Loucy (cell line): Measurements from ENCODE around the gene ATF5.

ENCODE experiments used
- H2AFZ ChIP-seq: fragments of 200-600 bp; sonication (generic); 2 replicates; pipeline ENCODE4 v1.6.0; 2016; ENCODE audit warnings: antibody characterized with exemption, mild to moderate bottlenecking, low read length, moderate library complexity
- H3F3A ChIP-seq: fragments of 200-600 bp; 2 replicates; pipeline ENCODE4 v1.6.0; 2016; ENCODE audit warnings: antibody characterized with exemption, low read depth, mild to moderate bottlenecking
- H3K27me3 ChIP-seq: fragments of 200-600 bp; sonication (generic); 2 replicates; pipeline ENCODE4 v1.6.1; 2014; ENCODE audit warnings: low read length, mild to moderate bottlenecking; ENCODE audit not compliant: insufficient read depth, poor library complexity, severe bottlenecking
- H3K36me3 ChIP-seq: fragments of 200-600 bp; sonication (generic); 2 replicates; pipeline ENCODE4 v1.6.1; 2016; ENCODE audit warnings: low read length; ENCODE audit not compliant: insufficient read depth
- H3K4me1 ChIP-seq: fragments of 200-600 bp; sonication (generic); 2 replicates; pipeline ENCODE4 v1.5.1; 2014; ENCODE audit warnings: low read length, mild to moderate bottlenecking; ENCODE audit not compliant: insufficient read depth, poor library complexity, severe bottlenecking
- H3K4me2 ChIP-seq: fragments of 200-600 bp; sonication (generic); 2 replicates; pipeline ENCODE4 v1.6.0; 2014; ENCODE audit warnings: antibody characterized with exemption, low read length, low read depth, mild to moderate bottlenecking; ENCODE audit not compliant: poor library complexity, severe bottlenecking
- H3K4me3 ChIP-seq: fragments of 200-600 bp; sonication (generic); 2 replicates; pipeline ENCODE4 v1.5.1; 2014; ENCODE audit warnings: low read length, mild to moderate bottlenecking, mixed read lengths; ENCODE audit not compliant: poor library complexity, severe bottlenecking
- H3K79me2 ChIP-seq: fragments of 200-600 bp; sonication (generic); 2 replicates; pipeline ENCODE4 v1.6.1; 2014; ENCODE audit warnings: low read length; ENCODE audit not compliant: insufficient read depth
- H3K9ac ChIP-seq: fragments of 200-600 bp; sonication (generic); 2 replicates; pipeline ENCODE4 v1.6.0; 2014; ENCODE audit warnings: mild to moderate bottlenecking, low read depth, low read length, moderate library complexity; ENCODE audit not compliant: poor library complexity, severe bottlenecking
- H3K9me2 ChIP-seq: fragments of 200-600 bp; sonication (generic); replicated peaks from 2 replicates; pipeline ENCODE4 v1.6.1; 2016; ENCODE audit warnings: low read depth, low read length, mixed read lengths
- H3K9me3 ChIP-seq: fragments of 200-600 bp; sonication (generic); 2 replicates; pipeline ENCODE4 v1.6.1; 2014; ENCODE audit warnings: mild to moderate bottlenecking, antibody characterized with exemption, low read length, low read depth; ENCODE audit not compliant: insufficient read depth
- H4K20me1 ChIP-seq: fragments of 200-600 bp; sonication (generic); 2 replicates; pipeline ENCODE4 v1.6.0; 2014; ENCODE audit warnings: antibody characterized with exemption, low read length, mild to moderate bottlenecking; ENCODE audit not compliant: insufficient read depth, poor library complexity, severe bottlenecking
- EZH2phosphoT487 ChIP-seq: fragments of 200-600 bp; IDR thresholded peaks from 2 replicates; pipeline ENCODE4 v1.6.1; 2018; ENCODE audit warnings: antibody characterized with exemption, mild to moderate bottlenecking, moderate library complexity, borderline replicate concordance
- TF ChIP-seq, protein P1 (sequence below): fragments of 200-600 bp; sonication (generic); conservative IDR thresholded peaks from 2 replicates; pipeline ENCODE4 v1.5.1; 2014; ENCODE audit warnings: mild to moderate bottlenecking, antibody characterized with exemption, low read length

Gene ATF5

DNA sequence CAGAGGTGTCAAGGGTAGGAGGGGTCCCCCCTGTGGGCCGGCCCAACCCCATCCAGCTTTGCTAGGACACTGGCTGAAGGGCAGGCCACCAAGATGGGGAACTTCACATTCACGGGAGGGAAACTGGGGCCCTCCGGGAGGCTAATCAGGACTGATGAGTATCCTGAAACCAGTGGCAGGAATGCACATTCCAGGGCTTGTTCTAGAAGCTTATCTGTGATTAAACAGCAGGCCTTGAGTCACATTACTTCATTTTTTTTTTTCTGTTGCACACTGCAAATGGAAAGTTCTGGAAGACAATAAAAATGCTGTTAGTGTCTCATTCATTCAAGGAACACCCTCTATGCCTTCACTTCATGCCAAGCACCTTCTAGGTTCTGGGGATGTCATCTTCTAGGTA lies 47.5 kb downstream of the ATF5 start:
- 0 out of 2 replicates have a peak, but pooled peaks cover 10% of the 10 kb centered on the region for H3K36me3 ChIP-seq
- no peak overlapping the region for H3K9ac ChIP-seq
- no peak overlapping the region for H3K4me3 ChIP-seq
- H3K79me2 ChIP-seq, result no peaks in the 10 kb centered on the region
- no peaks in the 10 kb centered on the region for H3K9me2 ChIP-seq
- H3K4me2 ChIP-seq, result no peak overlapping the region
- H3F3A ChIP-seq, result no peaks in the 10 kb centered on the region
- H3K4me1 ChIP-seq, result no peaks in the 10 kb centered on the region
- no peak overlapping the region for H2AFZ ChIP-seq
- H4K20me1 ChIP-seq, result no peaks in the 10 kb centered on the region
- no peak for TF ChIP-seq EZH2phosphoT487
- TF ChIP-seq, protein P1, sequence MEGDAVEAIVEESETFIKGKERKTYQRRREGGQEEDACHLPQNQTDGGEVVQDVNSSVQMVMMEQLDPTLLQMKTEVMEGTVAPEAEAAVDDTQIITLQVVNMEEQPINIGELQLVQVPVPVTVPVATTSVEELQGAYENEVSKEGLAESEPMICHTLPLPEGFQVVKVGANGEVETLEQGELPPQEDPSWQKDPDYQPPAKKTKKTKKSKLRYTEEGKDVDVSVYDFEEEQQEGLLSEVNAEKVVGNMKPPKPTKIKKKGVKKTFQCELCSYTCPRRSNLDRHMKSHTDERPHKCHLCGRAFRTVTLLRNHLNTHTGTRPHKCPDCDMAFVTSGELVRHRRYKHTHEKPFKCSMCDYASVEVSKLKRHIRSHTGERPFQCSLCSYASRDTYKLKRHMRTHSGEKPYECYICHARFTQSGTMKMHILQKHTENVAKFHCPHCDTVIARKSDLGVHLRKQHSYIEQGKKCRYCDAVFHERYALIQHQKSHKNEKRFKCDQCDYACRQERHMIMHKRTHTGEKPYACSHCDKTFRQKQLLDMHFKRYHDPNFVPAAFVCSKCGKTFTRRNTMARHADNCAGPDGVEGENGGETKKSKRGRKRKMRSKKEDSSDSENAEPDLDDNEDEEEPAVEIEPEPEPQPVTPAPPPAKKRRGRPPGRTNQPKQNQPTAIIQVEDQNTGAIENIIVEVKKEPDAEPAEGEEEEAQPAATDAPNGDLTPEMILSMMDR, result no peak
- H3K9me3 ChIP-seq, result no peaks in the 10 kb centered on the region
- no peaks in the 10 kb centered on the region for H3K27me3 ChIP-seq

DNA sequence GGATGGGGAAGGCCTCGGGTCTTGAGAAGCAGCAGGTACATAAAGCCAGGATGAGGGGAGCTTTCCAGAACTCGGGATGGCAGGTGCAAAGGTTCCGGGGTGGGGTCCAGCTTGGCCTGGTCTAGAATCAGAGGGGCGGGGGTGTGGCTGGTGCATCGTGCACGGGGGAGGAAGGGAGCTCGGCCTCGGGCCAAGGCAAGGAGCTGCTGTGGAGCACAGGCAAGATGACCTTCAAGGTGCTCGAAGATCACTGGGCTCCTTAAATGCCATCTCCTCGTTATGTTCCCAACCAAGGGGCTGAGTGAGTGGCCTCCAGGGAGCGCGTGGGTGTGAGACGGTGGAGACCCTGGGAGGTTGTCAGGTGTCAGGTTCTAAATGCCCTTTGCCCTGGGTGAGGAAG lies 48.1 kb downstream of the ATF5 start:
- H3K4me3 ChIP-seq, result no peak overlapping the region
- no peaks in the 10 kb centered on the region for H4K20me1 ChIP-seq
- H3K4me2 ChIP-seq, result no peak overlapping the region
- no peaks in the 10 kb centered on the region for H3K9me2 ChIP-seq
- no peaks in the 10 kb centered on the region for H3F3A ChIP-seq
- TF ChIP-seq EZH2phosphoT487, result no peak
- TF ChIP-seq, protein P1, result no peak
- no peak overlapping the region for H3K9ac ChIP-seq
- 0 out of 2 replicates have a peak, but pooled peaks cover 10% of the 10 kb centered on the region for H3K36me3 ChIP-seq
- H3K79me2 ChIP-seq, result no peaks in the 10 kb centered on the region
- no peak overlapping the region for H2AFZ ChIP-seq
- H3K9me3 ChIP-seq, result no peaks in the 10 kb centered on the region
- H3K27me3 ChIP-seq, result no peaks in the 10 kb centered on the region
- no peaks in the 10 kb centered on the region for H3K4me1 ChIP-seq

DNA sequence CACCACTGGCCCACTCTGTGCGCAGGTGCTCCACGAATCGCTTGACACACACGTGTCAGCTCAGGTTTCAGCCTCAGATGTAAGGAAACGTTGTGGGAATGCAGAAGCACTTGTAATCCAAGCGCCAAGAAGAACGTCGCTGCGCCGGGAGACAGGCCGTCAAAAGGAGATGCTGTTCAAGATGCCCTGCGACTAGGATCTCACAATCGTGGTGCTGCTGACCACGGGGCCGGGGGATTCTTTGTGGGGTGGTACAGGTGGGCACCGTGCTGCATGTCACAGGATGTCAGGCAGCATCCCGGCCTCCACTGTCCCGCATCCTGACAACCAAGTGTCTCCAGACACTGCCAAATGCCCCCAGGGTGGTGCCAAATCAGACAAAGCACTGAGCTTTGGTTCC lies 48.9 kb downstream of the ATF5 start:
- Histone ChIP-seq H3F3A (no peaks in the 10 kb centered on the region), H3K9me3 (no peaks in the 10 kb centered on the region), H3K36me3 (0 out of 2 replicates have a peak, but pooled peaks cover 10% of the 10 kb centered on the region), H3K9me2 (no peaks in the 10 kb centered on the region), H3K9ac (no peak overlapping the region), H4K20me1 (no peaks in the 10 kb centered on the region), H3K4me3 (no peak overlapping the region), H3K4me2 (no peak overlapping the region), H3K4me1 (no peaks in the 10 kb centered on the region), H2AFZ (no peak overlapping the region), H3K79me2 (no peaks in the 10 kb centered on the region), H3K27me3 (no peaks in the 10 kb centered on the region)
- TF ChIP-seq, protein P1, result no peak
- TF ChIP-seq EZH2phosphoT487, result no peak
